Activated CD4-positive, alpha-beta T cell treated with anti-CD3 and anti-CD28 coated beads for 36 hours (primary cell): ENCODE results near the gene SUCLG1. TPM values are rescaled to one million over a fixed set of nuclear protein-coding genes. Genes with fewer than 3 reads are reported as not detected.

Experiments used
- ATAC-seq: fragments of 200-7000 bp; cut with Tn5 transposase; one replicate; pipeline ENCODE4 v1.10.0; 2021; ENCODE audit warnings: mild to moderate bottlenecking, moderate library complexity
- CTCF ChIA-PET: fragments of 350-600 bp; sonication (Branson Sonifier 250); formaldehyde crosslinking; loops from one replicate; lab custom pipeline; 2021; ENCODE audit warnings: antibody characterized with exemption; lab: Charles Lee
- POLR2A ChIA-PET: fragments of 350-600 bp; sonication (Branson Sonifier 250); formaldehyde crosslinking; loops from one replicate; lab custom pipeline; 2021; ENCODE audit warnings: antibody characterized with exemption, inconsistent platforms; lab: Charles Lee
- DNase-seq: peaks from one replicate; pipeline ENCODE4 v3.0.0-alpha.2; 2020
- H3K27ac Mint-ChIP-seq: one replicate; pipeline ENCODE4 v1.8.0; 2021; ENCODE audit warnings: mixed read lengths
- H3K27me3 Mint-ChIP-seq: one replicate; pipeline ENCODE4 v1.8.0; 2021; ENCODE audit warnings: mixed read lengths
- H3K36me3 Mint-ChIP-seq: one replicate; pipeline ENCODE4 v1.8.0; 2021; ENCODE audit warnings: low read depth, mixed read lengths
- H3K4me1 Mint-ChIP-seq: one replicate; pipeline ENCODE4 v1.8.0; 2021; ENCODE audit warnings: mixed read lengths
- H3K4me3 Mint-ChIP-seq: one replicate; pipeline ENCODE4 v1.8.0; 2021; ENCODE audit warnings: mild to moderate bottlenecking, moderate library complexity, mixed read lengths
- H3K9me3 Mint-ChIP-seq: one replicate; pipeline ENCODE4 v1.8.0; 2021; ENCODE audit warnings: low read depth, mixed read lengths
- intact Hi-C, 2 experiments: fragments of 100-400 bp; cut with DNase I in 1 of 2; cut with micrococcal nuclease in 1 of 2; formaldehyde crosslinking; loops; one replicate each; pipeline versions ENCODE4 v1.14.2 to v1.15.1; 2022 to 2024; cut with DNase I, micrococcal nuclease
- total RNA-seq, 2 experiments: library from RNA; stranded (reverse); gene quantifications; one replicate each; pipeline ENCODE4 v1.2.3, GENCODE V29; 2021

The SUCLG1 gene
- total RNA-seq, 2 experiments from 2014 or later = 60.7 to 68.9 TPM

GRCh38 chr2:84386336-84387040 lies 72.6 kb downstream of the SUCLG1 start:
- intact Hi-C loops = no loop called here
- Mint-ChIP-seq H3K27me3 (peaks cover 34% of the 10 kb centered on the region), H3K4me3 (no peak overlapping the region), H3K36me3 (no peaks in the 10 kb centered on the region), H3K9me3 (no peaks in the 10 kb centered on the region), H3K27ac (no peak overlapping the region), H3K4me1 (no peaks in the 10 kb centered on the region)
- POLR2A ChIA-PET = no interaction called here
- DNase-seq (no peak), ATAC-seq (no peak)
- CTCF ChIA-PET = no interaction called here

- Mint-ChIP-seq H3K36me3 (no peaks in the 10 kb centered on the region), H3K4me1 (no peaks in the 10 kb centered on the region), H3K27me3 (peaks cover 34% of the 10 kb centered on the region), H3K4me3 (no peak overlapping the region), H3K27ac (no peak overlapping the region), H3K9me3 (no peaks in the 10 kb centered on the region)
- ATAC-seq (no peak), DNase-seq (no peak)
- ChIA-PET POLR2A (no interaction called here), CTCF (no interaction called here)
- intact Hi-C loops = no loop called here
Observed at GRCh38 chr2:84383271-84383670, 75.8 kb downstream of the SUCLG1 start.

GRCh38 chr2:84380875-84381274 lies 78.2 kb downstream of the SUCLG1 start:
- no peaks in the 10 kb centered on the region for H3K9me3 Mint-ChIP-seq
- ChIA-PET CTCF (interaction anchor here (0.7 kb wide), 1 partner anchor 201 kb away, joined by 3 read pairs; no protein-coding TSS in a partner anchor), POLR2A (no interaction called here)
- no peak for ATAC-seq
- no peak for DNase-seq
- no peaks in the 10 kb centered on the region for H3K36me3 Mint-ChIP-seq
- intact Hi-C loops = loop anchor here in 1 of 2 experiments (1.0 kb wide), 1 partner anchor 12 kb away; no protein-coding TSS in a partner anchor
- no peak overlapping the region for H3K27ac Mint-ChIP-seq
- H3K4me1 Mint-ChIP-seq = no peaks in the 10 kb centered on the region
- H3K4me3 Mint-ChIP-seq = no peak overlapping the region
- peaks cover 27% of the 10 kb centered on the region for H3K27me3 Mint-ChIP-seq

- no peak for DNase-seq
- H3K4me3 Mint-ChIP-seq = no peak overlapping the region
- no peak overlapping the region for H3K27ac Mint-ChIP-seq
- no peak for ATAC-seq
- ChIA-PET CTCF (no interaction called here), POLR2A (no interaction called here)
- no peaks in the 10 kb centered on the region for H3K4me1 Mint-ChIP-seq
- intact Hi-C loops = no loop called here
- H3K36me3 Mint-ChIP-seq = no peaks in the 10 kb centered on the region
- peaks cover 20% of the 10 kb centered on the region for H3K27me3 Mint-ChIP-seq
- H3K9me3 Mint-ChIP-seq = no peaks in the 10 kb centered on the region
Observed at GRCh38 chr2:84378960-84379359, 80.1 kb downstream of the SUCLG1 start.

GRCh38 chr2:84375020-84375419 lies 84.1 kb downstream of the SUCLG1 start:
- H3K36me3 Mint-ChIP-seq = no peaks in the 10 kb centered on the region
- DNase-seq = no peak
- intact Hi-C loops = no loop called here
- ChIA-PET CTCF (interaction anchor here (1.4 kb wide), 1 partner anchor 9 kb away, joined by 4 read pairs; no protein-coding TSS in a partner anchor), POLR2A (no interaction called here)
- no peak overlapping the region for H3K27ac Mint-ChIP-seq
- H3K4me3 Mint-ChIP-seq = no peak overlapping the region
- ATAC-seq = no peak
- no peaks in the 10 kb centered on the region for H3K9me3 Mint-ChIP-seq
- H3K4me1 Mint-ChIP-seq = no peaks in the 10 kb centered on the region
- H3K27me3 Mint-ChIP-seq = peaks cover 16% of the 10 kb centered on the region

GRCh38 chr2:84373866-84374265 lies 85.2 kb downstream of the SUCLG1 start:
- Mint-ChIP-seq H3K4me3 (no peak overlapping the region), H3K27me3 (peaks cover 16% of the 10 kb centered on the region), H3K36me3 (no peaks in the 10 kb centered on the region), H3K4me1 (no peaks in the 10 kb centered on the region), H3K9me3 (no peaks in the 10 kb centered on the region), H3K27ac (no peak overlapping the region)
- DNase-seq = no peak
- no peak for ATAC-seq
- intact Hi-C loops = no loop called here
- CTCF ChIA-PET = interaction anchor here (1.4 kb wide), 1 partner anchor 7 kb away, joined by 4 read pairs; no protein-coding TSS in a partner anchor
- POLR2A ChIA-PET = no interaction called here

Other genes starting within 250 kb of the SUCLG1 start
- gene DNAH6, start 57.2 kb upstream of the SUCLG1 start, total RNA-seq = 1 to 10 TPM; 1.1 to 1.3 TPM